GM12875 (cell line): ENCODE results near the gene COQ10A.
A peak's percentile ranks its signal among the peaks of the same experiment; 100 is the strongest.

Source experiments
- H3K4me3 ChIP-seq: one replicate; pipeline ENCODE4 v1.5.1; 2011; ENCODE audit warnings: low read depth, low read length, control low read depth
- CTCF ChIP-seq: IDR thresholded peaks from 2 replicates; pipeline ENCODE4 v1.5.1; 2011; ENCODE audit warnings: low read depth, mild to moderate bottlenecking, control low read depth, inconsistent platforms, low read length, moderate library complexity, borderline replicate concordance; ENCODE audit not compliant: insufficient read depth

COQ10A gene

GRCh38 chr12:56311003-56311402, 44.3 kb downstream of the COQ10A start:
- no peak for TF ChIP-seq CTCF
- no peak overlapping the region for H3K4me3 ChIP-seq

GRCh38 chr12:56315249-56315621, 48.5 kb downstream of the COQ10A start:
- TF ChIP-seq CTCF = no peak
- H3K4me3 ChIP-seq = peak overlapping the region; percentile 92

GRCh38 chr12:56315622-56316473, 49.1 kb downstream of the COQ10A start, which contains the start of gene CNPY2:
TSS of gene CNPY2 (minus strand) at chr12:56315988. CDS start at chr12:56315217, 771 bp downstream.
- H3K4me3 ChIP-seq = peak within 1 kb of the TSS; percentile 92
- 0 out of 2 replicates have a peak, but pooled peaks have one; percentile 17 for TF ChIP-seq CTCF

GRCh38 chr12:56317675-56318074, 50.9 kb downstream of the COQ10A start:
- H3K4me3 ChIP-seq = no peak overlapping the region
- TF ChIP-seq CTCF = no peak
